ENCODE results near the gene PPP4R1. TPM values are rescaled to one million over a fixed set of nuclear protein-coding genes. Genes with fewer than 3 reads are reported as not detected.
A peak's percentile ranks its signal among the peaks of the same experiment; 100 is the strongest.

The PPP4R1 gene
- total RNA-seq, 1 experiment from 2014 or later, result 106 TPM

DNA sequence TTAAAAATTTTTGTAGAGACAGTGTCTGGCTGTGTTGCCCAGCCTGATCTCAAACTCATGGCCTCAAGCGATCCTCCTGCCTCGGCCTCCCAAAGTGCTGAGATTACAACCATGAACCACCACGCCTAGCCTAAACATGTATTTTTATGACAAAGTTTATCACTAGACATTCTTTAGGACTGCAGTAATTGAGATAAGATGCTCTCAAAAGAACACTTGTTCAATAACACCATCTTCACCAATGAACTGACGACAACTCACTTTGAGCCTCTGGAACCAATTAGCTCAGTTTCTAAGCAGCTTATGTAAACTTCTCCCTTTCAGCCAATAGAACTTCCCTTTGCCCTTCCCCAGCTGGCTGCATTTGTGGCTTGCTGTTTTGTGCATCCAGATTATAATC lies 15.3 kb upstream of the PPP4R1 start:
- Histone ChIP-seq H2BK15ac (ENCODE audit: low read depth, low read length) (no peak overlapping the region), H3K56ac (ENCODE audit: insufficient read length, low read depth, low read length) (no peak overlapping the region), H3K23ac (ENCODE audit: insufficient read length, low read depth, low read length) (no peak overlapping the region), H3K4me2 (ENCODE audit: insufficient read depth, insufficient read length, low read length) (no peak overlapping the region), H2BK5ac (ENCODE audit: insufficient read length, low read length) (no peak overlapping the region), H3K4ac (ENCODE audit: low read depth, low read length) (no peak overlapping the region), H2AK5ac (ENCODE audit: insufficient read length, low read length) (no peak overlapping the region), H3K27me3 (ENCODE audit: insufficient read depth, low read length) (no peaks in the 10 kb centered on the region), H4K8ac (replicated peaks; ENCODE audit: insufficient read length, low read depth, low read length) (no peak overlapping the region), H3K79me1 (ENCODE audit: insufficient read depth, low read depth, low read length, poor library complexity, severe bottlenecking) (no peaks in the 10 kb centered on the region), H4K91ac (ENCODE audit: insufficient read length, low read depth, low read length) (no peak overlapping the region), H3T11ph (ENCODE audit: low read length) (no peak overlapping the region), H3K23me2 (ENCODE audit: insufficient read length, low read depth, low read length, poor library complexity, severe bottlenecking) (no peaks in the 10 kb centered on the region), H3K14ac (ENCODE audit: insufficient read depth, low read length) (no peak overlapping the region), H3K4me1 (ENCODE audit: insufficient read depth, low read length) (peaks cover 3% of the 10 kb centered on the region; the same call in 1 of the 2 replicates), H3K9ac (ENCODE audit: extremely low read depth, insufficient read length, low read length) (no peak overlapping the region), H3K27ac (ENCODE audit: insufficient read length, low read depth, low read length) (no peak overlapping the region), H3K79me2 (ENCODE audit: insufficient read depth, low read length) (no peaks in the 10 kb centered on the region), H2AFZ (ENCODE audit: low read length) (no peak overlapping the region), H2BK20ac (ENCODE audit: low read depth, low read length, poor library complexity, severe bottlenecking) (no peak overlapping the region), H3K18ac (ENCODE audit: insufficient read length, low read depth, low read length) (no peak overlapping the region), H3K9me3 (ENCODE audit: control insufficient read depth, low read depth, low read length) (no peaks in the 10 kb centered on the region), H4K20me1 (ENCODE audit: control insufficient read depth, insufficient read depth, insufficient read length) (no peaks in the 10 kb centered on the region), H4K5ac (ENCODE audit: insufficient read length, low read depth, low read length) (no peak overlapping the region), H2BK12ac (ENCODE audit: insufficient read length, low read depth, low read length) (no peak overlapping the region), H2BK120ac (ENCODE audit: low read depth, low read length, poor library complexity, severe bottlenecking) (no peak overlapping the region)
- Mint-ChIP-seq H3K27ac (peak overlapping the region in 2 of 3 experiments; percentile 21 to 36; a peak in 5 of 7 replicates), H3K4me1 (peaks cover 18 to 23% of the 10 kb centered on the region in 2 experiments), H3K36me3 (ENCODE audit: insufficient read depth in 1 of 3, low read depth in 3 of 3) (no peaks in the 10 kb centered on the region; a peak in 1 of 7 replicates), H3K27me3 (ENCODE audit: low read depth) (no peaks in the 10 kb centered on the region), H3K9me3 (no peaks in the 10 kb centered on the region), H3K4me3 (no peak overlapping the region)
- DNase-seq, result no peak
- no CpG with 5 or more reads among the region's 4 CpGs for WGBS (ENCODE audit: extremely low coverage, insufficient read length, low lambda C conversion rate)
- TF ChIP-seq, protein P1, sequence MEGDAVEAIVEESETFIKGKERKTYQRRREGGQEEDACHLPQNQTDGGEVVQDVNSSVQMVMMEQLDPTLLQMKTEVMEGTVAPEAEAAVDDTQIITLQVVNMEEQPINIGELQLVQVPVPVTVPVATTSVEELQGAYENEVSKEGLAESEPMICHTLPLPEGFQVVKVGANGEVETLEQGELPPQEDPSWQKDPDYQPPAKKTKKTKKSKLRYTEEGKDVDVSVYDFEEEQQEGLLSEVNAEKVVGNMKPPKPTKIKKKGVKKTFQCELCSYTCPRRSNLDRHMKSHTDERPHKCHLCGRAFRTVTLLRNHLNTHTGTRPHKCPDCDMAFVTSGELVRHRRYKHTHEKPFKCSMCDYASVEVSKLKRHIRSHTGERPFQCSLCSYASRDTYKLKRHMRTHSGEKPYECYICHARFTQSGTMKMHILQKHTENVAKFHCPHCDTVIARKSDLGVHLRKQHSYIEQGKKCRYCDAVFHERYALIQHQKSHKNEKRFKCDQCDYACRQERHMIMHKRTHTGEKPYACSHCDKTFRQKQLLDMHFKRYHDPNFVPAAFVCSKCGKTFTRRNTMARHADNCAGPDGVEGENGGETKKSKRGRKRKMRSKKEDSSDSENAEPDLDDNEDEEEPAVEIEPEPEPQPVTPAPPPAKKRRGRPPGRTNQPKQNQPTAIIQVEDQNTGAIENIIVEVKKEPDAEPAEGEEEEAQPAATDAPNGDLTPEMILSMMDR (conservative IDR thresholded peaks at IDR 0.05), result no peak

Data from H9 (cell line).